GM19239 (cell line): ENCODE data around the gene ANGEL1.
A peak's percentile ranks its signal among the peaks of the same experiment; 100 is the strongest.

Experiments used
- DNase-seq: peaks from one replicate; pipeline ENCODE4 v3.0.0; 2011; ENCODE audit warnings: low spot score; ENCODE audit not compliant: insufficient read length
- FAIRE-seq: peaks from 2 replicates; lab custom pipeline; 2011; peaks lifted over from hg19 to GRCh38; lab: Jason Lieb, UNC

ANGEL1 gene

DNA sequence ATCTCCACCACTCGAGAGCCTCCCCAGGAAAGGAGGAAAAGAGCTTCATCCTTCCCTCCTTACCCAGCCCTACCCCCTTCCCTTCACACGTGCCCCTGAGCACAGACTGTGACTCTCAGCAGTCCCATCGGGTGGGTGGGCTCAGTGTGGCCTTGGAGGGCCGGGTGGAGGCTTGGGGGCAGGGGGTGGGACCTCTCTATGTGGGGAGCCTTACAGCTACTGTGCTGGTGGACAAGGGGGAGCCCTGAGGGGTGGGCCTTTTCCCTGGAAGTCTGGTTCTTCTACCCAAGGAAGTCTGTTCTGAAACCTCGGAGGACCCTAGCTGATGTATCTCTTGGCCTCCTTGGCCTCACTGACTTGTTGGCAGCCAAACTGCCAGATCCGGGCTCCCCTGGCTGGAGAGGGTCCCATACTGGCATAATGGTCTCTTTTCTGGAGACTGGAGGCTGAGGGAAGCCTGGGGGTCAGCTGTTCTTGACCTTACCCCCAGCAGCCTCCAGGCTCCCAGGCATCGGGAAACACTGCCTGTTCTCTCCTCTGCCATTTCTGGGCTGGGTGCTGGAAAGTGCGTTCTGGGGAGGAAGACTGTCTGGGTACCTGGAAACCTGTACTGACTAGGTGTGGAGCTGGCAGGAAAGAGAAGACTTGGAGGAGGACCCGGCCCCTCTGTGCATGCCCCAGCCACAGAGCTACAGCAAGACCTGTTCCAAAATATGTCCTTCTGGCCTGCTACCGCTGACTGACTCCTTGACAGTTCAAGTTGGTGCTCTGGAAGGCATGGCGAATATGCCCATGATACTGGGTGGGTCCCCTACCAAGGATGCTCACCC is 43.8 kb downstream of the ANGEL1 start:
- DNase-seq (no peak), FAIRE-seq (no peak)

DNA sequence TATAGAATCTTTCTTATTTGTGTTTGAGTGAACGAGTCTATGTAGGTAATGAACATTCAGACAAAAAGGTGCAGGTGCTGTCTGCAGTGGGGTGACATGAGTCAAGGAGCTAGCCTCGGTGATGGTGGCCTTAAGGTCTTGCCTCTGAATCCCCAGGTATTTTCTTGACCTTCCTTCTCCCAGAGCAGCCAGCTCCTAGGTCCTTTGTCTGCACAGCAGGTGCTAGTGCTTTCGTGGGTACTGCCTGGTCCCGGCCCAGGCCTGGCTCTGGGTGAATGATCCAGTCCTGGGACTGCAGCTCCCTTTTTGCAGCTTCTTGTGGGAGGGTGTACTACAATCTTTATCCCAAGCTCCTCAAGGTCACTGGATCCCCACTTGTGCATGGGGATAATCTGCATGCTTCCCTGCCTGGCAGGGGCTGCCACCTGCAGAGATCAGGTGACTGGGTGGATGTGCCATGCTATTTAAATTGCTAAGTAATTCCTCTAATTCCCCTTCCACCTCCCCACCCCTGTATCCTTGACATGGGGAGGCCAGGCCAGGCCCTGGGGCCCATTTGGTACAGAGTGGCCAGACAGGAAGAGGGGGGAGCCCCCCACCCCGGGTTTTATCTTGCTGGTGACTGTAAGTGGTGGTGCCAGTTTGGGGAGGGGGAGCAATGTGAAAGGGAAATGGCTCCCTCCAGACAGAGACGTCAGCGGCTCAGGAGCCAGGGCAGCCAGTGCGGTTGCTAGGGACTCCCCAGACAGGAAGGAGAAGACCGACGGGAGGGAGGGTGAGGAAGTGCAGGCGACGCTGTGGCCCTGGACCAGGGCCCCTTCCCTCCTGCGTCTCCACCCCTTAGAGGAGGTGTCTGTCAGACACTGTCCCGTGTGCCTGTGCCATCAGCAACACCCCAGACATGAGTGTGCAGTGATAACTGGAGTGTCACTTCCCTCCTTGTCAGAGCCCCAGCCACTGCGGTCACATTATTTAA is 44.7 kb downstream of the ANGEL1 start:
- FAIRE-seq (peak; percentile 26), DNase-seq (peak; percentile 62)

DNA sequence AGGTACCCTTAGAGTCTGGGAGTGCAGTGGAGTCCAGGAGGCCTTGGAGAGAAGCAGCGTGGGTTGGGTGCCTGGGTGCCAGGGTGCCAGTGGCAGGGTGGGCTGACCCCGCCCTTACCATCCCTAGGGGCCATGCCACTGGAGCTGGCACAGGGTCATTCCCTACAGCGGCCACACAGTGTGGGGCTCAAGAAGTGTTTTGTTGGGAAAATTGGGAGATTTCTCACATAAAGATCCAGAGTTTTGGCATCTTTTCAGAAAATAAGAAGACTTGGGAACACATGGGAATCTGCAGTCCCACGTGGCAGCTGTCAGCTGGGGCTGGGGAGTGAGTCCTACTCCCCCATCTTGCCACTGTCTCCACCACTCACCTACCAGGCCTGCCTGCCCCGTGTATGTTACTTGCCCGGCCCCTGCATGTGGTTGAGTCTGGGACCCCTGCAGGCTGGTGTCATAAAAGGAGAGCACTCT is 47.2 kb downstream of the ANGEL1 start:
- no peak for DNase-seq
- no peak for FAIRE-seq

DNA sequence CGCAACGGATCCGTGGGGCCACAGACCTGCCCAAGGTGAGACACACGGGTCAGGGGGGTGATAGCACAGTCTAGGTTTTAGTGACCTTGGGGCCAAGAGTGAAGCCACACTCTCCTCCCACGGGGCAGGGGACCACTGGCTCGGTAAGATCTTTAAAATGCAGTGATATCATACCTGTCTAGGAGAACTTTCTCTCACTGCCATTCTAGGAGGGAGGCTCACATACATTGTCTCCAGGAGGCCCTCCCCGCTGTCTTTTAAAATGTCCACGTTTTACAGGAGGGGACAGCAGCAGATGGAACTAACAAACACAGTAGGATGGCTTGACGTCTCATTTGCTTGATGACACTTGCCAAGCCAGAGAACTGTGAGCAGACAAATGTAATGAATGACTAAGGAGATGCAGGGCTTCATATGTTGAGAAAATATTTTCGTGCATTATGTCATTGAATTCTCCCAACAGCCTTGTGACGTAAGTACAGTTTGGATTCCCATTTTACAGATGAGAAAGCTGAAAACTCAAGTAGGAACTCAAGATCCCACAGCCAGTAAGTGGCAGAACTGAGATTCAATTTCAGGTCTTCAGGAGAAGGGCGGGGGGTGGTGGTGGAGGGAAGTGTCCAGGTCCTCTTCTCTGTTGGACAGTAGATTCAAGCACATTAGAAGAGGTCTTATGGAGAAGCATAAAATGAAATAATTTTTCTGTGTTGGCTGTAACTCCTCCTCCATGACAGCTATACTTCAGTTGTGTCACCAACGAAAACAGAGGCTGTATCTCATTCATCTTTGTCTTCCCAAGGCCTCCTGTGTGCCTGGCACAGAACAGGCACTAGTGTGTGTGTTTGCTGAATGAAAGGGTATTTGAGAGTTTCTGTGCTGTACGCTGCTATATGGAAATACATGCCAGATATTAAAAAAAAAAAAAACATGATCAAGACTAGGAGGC is 49.3 kb downstream of the ANGEL1 start:
- DNase-seq (no peak), FAIRE-seq (no peak)

DNA sequence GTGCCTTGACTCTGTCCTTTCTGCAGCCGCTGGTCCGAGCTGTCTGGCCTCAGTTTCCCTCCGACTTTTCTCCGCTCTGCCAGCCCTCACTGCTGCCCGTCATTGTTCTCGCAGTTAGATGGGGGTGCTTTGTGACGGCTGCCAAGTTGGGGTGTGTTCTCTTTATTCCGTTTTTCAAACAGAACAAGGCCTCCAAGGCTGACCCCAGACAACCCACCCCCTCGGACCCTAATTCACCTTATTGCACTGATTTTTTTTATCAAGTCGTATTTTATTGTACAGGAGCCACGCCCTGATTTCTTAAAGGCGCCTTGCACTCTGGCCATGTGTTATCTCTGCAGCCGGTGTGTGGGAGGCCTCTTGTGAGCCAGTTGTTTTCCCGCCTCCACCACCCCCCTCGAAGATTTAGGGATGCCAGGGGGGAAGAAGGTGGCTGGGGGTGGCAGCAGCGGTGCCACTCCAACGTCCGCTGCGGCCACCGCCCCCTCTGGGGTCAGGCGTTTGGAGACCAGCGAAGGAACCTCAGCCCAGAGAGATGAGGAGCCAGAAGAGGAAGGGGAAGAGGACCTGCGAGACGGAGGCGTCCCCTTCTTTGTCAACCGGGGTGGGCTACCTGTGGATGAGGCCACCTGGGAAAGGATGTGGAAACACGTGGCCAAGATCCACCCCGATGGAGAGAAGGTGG is 50.1 kb downstream of the ANGEL1 start:
- no peak for FAIRE-seq

DNA sequence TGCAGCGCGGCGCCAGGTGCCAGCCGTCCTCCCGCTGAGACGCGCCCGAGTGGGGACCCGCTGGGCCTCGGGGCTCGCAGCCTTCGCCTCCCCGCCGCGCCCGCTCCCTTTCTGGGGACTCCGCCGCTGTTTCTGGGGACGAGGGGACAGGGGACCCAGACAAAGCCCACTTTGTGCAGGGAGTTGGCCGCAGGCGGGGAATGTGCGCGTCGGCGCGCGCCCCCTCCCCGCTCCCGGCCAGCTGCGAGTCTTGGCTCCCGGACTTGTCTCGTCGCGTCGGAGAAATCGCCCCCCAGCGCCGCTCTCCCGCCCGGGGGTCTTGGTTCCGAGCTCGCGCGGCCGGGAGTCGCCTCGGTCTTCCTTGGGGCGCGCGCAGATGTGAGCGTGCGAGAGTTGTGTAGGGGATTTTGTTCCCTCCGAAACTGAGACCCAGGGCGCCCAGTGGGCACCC is 50.7 kb downstream of the ANGEL1 start:
- FAIRE-seq: no peak
- DNase-seq: no peak

More for the DNA sequence above, 50.1 kb downstream of the ANGEL1 start:
- DNase-seq: no peak

DNA sequence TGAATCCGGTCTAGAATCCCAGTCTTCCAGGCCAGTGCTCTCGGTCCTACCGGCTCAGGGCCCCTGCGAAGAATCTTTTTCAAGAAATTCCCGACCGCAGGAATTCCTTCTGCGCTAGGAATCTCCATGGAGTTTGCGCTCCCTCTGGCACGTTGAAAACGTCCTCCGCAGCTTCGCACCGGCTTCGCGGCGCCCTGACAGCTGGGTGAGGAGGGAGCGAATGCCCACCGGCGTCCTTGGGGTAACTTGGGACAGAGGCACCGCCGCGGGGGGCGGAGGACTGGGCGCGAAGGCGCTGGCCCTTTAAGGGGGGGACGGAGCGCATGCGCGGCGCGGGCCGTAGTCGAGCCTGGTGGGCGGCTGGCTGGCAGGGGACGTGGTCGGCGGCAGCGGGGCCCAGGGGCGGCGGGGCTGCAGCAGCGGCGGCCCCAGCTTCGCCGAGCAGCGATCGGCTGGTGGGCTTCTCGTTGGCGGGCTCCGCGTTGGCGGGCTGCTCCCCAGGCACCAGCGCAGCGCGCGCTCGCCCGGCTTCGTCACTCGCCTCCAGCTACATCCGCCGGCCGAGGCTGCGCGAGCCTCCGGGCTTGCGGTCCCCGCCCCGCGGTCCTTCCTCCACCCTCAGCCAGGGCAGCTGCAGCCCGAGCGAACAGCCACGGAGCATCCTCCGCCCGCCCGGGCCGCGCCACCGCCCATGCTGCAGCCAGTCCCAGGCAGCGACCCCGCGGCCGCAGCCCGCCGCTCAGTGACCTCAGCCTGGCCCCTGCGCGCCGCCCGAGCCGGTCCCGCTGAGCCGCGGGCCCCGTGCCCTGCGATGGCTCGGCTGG is 51.3 kb downstream of the ANGEL1 start, which contains the start of gene VASH1:
Gene VASH1, plus strand, starts transcription at position 333 of the 824 bp plus-strand sequence. CDS start 1,354 bp downstream, outside the sequence.
- no peak for FAIRE-seq
- DNase-seq: peak; percentile 93

DNA sequence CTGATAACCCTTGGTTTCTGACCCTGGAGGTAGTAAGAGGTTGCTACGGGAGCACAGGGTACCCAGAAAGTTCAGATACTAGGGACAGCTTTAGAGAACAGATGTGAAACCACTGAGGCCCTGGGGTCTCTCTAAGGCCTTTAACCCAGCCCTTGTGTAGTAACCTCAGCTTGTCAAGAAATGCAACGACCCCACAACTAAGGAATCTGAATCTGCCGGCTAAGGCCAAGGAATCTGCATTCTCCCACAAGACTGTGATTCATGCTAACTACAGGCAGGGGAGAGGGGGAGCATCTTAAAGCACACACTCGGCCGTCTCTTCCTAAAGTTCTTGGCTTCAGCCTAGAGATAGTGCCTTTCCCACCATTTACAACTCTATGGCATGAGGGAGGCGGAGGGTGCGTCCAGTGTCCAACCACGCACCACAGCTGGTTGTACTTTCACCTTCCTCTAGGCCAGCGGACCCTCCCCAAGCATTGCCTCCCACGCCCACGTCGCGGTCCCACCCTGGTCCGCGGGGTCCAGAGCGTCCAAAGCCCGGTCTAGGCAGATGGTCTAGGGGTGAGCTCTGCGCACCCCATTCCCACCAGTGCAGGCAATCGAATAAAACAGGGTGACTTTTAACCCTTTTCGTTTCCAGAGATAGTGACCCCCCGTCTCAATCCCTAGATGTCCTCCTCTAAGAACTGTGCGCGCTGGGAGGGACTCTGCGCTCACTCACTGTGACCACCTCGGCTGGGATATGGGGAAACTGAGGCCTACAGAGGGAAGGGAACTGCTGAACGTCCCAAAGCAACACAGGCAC is 52.1 kb downstream of the ANGEL1 start:
- DNase-seq (no peak), FAIRE-seq (no peak)

DNA sequence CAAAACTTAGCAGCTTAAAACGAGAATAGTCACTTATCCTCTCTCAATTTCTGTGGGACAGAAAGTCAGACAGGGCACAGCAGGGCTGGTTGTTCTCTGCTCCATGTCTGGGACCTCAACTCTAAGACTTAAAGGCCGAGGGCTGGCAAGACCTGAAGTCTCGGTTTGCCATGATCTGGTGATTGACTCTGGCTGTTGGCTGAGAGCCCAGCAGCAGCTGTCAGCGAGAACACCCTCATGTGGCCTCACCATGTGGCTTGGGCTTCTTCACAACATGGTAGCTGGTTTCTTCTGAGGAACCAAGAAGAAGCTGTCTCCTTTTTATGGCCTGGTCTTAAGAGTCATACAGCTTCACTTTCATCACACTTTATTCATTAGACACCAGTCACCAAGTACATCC is 53.1 kb downstream of the ANGEL1 start:
- FAIRE-seq (no peak), DNase-seq (no peak)

DNA sequence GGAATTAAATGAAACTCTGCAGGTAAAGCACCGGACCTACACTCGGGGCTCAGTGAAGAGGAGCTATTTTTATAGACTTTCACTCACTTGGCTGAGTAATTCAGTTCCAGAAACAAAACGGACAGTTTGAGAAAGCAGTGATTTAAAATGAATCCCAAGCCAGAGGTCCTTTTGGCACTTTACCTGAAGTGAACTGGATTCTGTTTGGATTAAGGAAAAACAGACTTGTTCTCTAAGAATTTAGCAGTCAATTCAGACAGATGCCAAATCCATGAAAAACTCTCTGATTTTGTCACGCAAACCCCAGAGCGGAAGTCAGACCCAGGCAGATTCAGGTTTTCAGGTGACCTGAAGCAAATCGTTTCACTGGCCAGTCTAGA is 56.3 kb downstream of the ANGEL1 start:
- DNase-seq (no peak), FAIRE-seq (no peak)

DNA sequence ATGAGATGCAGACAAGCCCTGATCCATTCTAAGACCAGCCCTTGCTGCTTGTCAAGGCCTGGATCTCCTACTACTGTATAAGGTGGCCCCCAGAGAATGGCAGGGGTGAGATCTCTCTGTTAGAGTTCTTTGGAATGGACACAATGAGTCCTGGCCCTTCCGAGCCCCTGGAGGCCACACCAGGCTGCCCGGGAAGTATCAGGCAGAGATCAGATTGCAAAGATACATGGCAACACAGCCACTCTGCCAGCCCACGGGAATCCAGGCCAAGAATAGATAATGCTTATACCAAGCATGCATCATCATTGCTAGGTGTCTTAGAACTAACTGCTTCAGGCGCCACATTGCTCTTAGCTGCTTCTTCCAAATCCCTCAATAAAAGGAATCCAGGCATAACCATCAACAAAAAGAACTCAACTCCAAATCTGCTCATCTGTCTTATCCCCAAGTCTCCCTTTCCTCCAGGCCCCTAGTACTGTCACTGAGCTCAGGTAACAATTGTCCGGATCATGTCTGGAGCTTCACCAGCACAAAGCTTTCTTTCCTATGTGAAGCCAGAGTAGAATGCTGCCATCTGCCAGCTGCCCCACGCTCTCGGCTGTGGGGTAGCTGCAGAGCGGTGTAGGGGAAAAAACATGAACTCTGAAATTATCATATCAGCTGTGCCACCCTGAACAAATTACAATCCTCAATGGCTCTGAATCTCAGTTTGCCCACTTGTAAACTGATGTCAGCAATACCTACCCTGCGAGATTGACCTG is 56.9 kb downstream of the ANGEL1 start:
- DNase-seq (no peak), FAIRE-seq (no peak)

DNA sequence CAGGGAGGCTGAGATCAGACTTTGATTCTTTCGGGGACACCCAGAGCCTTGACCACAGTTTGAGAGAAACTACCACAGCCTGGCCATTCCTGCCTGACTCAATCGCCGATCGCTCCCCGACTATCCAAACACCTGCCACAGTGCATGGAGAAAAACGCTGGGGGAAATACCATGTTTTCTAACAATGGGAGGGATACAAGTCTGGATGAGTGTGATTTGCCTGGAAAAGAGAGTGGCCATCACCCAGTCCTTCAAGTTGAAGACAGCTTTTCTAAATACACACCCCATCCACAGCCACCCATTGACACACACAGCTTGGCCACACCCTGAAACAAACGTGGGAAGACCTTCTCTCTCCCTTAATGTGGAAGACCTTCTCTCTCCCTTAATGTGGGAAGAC is 58.1 kb downstream of the ANGEL1 start:
- no peak for DNase-seq
- no peak for FAIRE-seq

DNA sequence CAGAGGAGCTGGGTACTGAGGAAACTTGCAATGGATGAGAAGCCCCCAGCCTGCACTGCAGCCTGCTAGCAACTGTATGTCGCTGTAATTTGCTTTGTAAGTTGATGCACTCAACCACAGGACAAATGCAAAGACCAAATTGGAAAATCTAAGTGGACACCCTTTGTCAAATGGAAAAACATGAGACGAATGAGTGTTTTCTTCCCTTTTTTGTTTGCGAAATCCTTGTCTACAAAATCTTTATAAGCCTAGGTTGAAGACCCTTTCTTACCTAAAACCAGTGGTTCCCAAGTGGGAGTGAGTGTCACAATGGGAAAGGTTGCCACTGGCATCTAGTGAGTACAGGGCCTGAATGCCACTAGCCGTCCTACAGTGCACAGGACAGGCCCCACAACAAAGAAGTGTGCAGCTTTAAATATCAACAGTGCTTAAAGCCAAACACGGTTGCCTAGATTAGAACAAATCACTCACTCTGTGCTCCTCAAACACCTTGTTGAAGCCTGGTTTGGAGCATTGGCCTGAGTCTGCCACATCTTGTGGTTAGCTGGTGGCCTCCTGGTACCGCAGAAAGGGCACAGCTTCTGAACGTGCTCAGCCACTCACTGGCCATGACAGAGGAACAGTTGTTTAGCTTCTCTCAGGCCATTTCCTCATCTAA is 59.0 kb downstream of the ANGEL1 start:
- no peak for FAIRE-seq
- DNase-seq: no peak

DNA sequence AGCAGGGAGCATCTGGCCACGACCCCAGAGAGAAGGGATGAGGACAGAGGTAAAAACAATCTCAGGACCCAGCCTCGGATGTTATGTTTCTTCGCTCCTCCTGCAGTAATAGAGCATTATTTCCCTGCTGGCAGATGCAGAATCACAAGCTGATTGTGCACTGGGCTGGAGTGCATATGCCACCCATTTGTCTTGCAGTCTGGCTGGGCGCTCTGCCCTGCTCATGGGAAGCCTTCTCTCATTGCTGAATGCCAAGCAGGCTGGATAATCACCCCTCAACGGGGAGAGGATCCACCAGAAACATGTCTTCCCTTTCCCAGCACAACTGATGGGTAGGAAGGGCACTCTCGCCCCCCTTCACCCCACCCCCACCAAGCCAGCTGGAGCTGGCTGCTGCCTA is 59.9 kb downstream of the ANGEL1 start:
- DNase-seq: no peak
- no peak for FAIRE-seq

DNA sequence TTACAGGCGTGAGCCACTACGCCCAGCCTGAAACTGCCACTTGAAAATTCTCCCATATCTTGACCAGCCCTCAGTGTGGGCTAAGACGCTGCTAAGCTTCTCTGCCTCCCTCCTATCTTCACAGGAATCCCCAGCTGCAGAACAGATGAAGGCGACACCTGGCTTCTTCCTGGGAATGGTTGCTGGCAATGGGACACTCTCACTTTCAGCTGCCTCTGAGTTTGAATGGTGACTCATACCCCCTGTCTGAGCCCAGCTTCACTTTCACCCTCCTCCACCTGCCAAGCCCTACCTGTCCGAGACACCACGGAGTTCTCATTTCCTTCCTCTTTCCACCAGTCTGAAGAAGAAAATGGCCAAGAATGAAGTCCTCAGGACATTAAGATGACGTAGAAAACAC is 69.7 kb downstream of the ANGEL1 start:
- no peak for FAIRE-seq

DNA sequence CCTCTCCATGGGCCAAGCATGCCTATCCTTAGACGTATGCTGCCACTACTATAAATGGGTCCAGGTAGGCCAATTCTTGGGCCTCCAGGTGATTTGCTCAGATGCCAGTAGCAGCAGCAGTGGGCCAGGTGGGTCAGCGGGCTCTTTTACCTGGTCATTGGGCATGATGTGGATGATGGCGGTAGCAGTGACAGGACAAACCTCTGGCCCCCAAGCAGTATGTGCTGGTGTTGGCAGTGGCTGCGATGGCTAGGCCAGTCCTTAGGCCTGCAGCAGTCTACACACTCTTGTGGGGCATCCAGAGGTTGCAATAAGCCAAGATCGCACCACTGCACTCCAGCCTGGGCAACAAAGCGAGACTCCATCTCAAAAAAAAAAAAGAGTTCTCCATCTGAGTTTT is 70.5 kb downstream of the ANGEL1 start:
- DNase-seq: no peak
- no peak for FAIRE-seq

More for the DNA sequence above, 69.7 kb downstream of the ANGEL1 start:
- DNase-seq: no peak
